SIG-M5 treated with dmso at 0.1 percent for 504 hours (cell line): Measurements from ENCODE around the gene SLC30A7.
A peak's percentile ranks its signal among the peaks of the same experiment; 100 is the strongest.

ENCODE experiments used
- DNase-seq: peaks from one replicate; lab custom pipeline; 2025; ENCODE audit not compliant: unreplicated experiment; lab: John Stamatoyannopoulos, UW

The SLC30A7 gene

DNA sequence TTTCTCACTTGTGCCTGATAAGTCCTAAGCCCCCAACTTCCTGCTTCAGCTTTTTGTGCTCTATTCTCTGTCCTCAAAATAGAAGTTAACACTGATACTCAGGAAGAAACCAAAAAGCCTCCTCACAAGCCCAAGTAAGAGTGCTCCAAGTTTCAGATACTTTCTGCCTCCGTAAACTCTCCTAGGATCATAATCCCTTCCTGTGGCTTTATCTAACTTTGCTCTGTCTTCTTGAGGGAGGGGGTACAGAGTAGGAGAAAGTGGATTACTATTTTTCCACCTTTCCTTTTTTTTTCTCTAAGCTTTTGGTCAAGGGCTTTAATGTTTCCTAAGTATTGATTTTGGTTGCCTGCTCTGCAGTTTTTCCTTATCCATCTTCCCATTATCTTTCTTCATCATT lies 75.1 kb downstream of the SLC30A7 start:
- DNase-seq = no peak

DNA sequence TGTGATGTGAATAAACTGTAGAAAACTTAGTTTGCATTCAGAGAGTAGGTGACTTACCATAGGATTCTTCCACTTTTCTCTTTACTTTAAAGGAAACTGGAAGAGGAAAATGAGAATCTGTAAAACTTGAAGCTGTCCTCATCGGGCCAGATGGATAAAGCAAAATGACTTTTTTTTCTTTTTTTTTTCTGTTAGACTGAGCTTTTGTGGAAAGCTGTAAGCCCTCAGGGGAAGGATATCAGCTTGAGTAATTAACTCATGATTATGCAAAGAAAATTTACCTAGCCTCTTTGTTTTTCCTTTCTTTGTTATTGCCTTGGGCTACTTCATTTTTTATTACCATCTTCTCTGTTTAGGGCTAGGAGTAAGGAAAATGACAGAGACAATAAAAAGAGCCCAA lies 76.3 kb downstream of the SLC30A7 start:
- DNase-seq = no peak

- no peak for DNase-seq
These were observed 81.0 kb downstream of the SLC30A7 start for GRCh38 chr1:100976936-100977335.

- DNase-seq = no peak
These were observed 83.7 kb downstream of the SLC30A7 start for GRCh38 chr1:100979631-100980030.

GRCh38 chr1:100982793-100983192 lies 86.9 kb downstream of the SLC30A7 start:
- no peak for DNase-seq

DNA sequence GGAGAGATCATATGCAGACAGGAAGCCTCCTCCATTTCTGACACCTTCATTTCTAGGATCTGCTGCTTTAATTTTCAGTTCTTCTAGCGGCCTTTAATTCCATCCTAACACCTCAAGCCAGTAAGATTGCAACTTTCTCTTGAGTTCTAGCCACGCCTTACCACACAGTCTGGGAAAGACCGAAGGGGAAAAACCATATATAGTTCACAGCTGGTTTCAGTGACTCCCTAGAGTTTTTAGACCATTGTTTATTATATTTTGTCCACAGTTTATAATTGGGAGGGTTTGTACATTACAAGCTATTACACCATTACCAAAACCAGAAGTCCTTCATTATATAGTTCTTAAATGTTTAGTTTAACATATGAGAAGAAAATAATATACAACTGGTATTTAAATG lies 92.2 kb downstream of the SLC30A7 start:
- DNase-seq = no peak

GRCh38 chr1:100989306-100990077 lies 93.6 kb downstream of the SLC30A7 start:
- no peak for DNase-seq

GRCh38 chr1:100995198-100995988 lies 99.5 kb downstream of the SLC30A7 start:
- DNase-seq = no peak

- DNase-seq = no peak
These were observed 102.5 kb downstream of the SLC30A7 start for GRCh38 chr1:100998426-100998825.

DNA sequence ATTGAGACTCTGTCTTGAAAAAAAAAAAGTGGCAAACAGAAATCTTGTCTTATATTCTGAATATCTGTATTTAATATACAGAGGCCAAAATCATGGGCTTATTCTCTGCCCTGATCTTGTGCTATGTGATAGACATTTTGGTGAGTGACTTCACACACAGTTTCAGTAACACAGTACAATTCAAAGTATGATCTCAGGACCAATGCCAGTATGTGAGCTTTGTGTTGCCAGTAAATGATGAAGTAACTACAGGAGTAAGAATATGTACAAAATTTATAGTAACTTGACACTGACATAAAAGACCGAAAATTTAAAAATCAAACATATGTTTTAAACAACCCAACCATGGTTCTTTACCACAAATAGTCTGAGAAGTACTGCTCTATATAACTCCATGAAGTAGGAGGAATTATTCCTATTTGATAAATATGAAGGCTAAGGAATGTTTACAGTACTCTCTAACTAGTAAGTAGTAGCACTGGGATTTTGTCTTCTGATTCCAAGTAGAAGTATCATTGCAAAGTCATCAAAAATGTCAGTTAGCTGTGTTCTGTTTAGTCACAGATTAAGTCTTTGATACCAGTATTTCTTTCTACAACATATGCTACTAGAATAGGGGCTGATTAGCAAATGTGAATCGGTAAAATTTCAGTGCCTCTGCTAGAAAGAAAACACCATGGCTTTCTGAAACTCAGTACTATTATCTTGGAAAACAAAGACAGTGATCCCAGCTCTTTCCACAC lies 104.4 kb downstream of the SLC30A7 start:
- no peak for DNase-seq

GRCh38 chr1:101002551-101002950 lies 106.7 kb downstream of the SLC30A7 start:
- peak; percentile 34 for DNase-seq

DNA sequence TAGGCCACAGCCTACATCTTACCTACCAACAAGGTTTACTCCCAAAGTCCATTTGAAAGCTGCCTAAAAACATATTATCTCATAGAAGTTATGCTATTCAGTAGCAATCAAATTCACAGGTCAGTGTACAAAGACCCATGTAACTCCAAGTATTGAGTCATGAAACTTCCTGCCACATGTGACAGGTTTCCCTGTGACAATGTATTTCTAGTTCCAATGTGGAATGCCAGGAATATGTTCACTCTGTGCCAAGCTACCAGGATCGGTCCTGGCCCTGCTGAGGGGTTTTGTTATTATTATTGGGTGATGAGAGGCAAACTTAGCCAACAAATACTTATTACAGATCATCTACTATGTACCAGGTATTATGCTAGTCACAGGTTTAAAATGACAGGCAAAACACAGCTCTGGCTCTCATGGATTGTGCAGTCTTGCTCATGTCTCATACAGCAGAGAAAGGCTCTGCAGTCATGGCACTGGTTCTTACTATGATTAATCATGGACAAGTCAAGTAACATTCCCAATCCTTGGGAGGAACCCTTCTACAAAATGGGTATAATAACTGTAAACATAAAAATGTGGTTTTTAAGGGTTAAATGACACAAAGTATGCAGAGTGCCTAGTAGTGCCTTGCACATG lies 107.2 kb downstream of the SLC30A7 start:
- DNase-seq = no peak

- DNase-seq = peak; percentile 60
These were observed 108.2 kb downstream of the SLC30A7 start for GRCh38 chr1:101004061-101004460.

GRCh38 chr1:101004670-101005069 lies 108.8 kb downstream of the SLC30A7 start:
- no peak for DNase-seq

GRCh38 chr1:101005183-101005582 lies 109.3 kb downstream of the SLC30A7 start:
- no peak for DNase-seq

GRCh38 chr1:101005871-101006270 lies 110.0 kb downstream of the SLC30A7 start:
- DNase-seq = no peak

- no peak for DNase-seq
These were observed 110.7 kb downstream of the SLC30A7 start for GRCh38 chr1:101006553-101006952.

GRCh38 chr1:101008229-101008834 lies 112.4 kb downstream of the SLC30A7 start:
- no peak for DNase-seq

DNA sequence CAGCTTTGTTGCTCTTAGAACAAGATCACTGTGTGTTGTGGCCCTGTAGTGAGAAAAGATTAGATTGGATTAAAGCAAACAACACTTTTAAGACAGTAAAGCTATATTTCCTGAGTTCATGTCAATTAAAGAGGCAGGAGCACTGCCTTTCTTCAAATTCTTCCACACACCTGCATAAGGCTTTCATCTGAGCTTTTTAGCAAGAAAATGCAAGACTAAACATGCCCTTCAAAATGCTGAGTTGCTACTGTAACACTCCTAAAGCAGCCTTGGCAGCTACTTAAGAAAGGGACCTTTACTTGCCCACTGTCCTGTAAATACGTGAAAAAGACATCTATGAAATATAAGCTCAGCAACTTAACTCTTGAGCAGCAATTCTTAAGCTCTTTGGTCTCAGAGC lies 117.9 kb downstream of the SLC30A7 start:
- no peak for DNase-seq

- DNase-seq = no peak
These were observed 121.6 kb downstream of the SLC30A7 start for GRCh38 chr1:101017448-101017847.

GRCh38 chr1:101022294-101022693 lies 126.4 kb downstream of the SLC30A7 start:
- DNase-seq = peak; percentile 8
